Activated B cell treated with CpG ODN at 0.5 μM for 24 hours (primary cell): ENCODE results near the gene SAMM50. TPM values are rescaled to one million over a fixed set of nuclear protein-coding genes. Genes with fewer than 3 reads are reported as not detected.

Experiments
- ATAC-seq: fragments of 200-7000 bp; cut with Tn5 transposase; one replicate; pipeline ENCODE4 v1.10.0; 2021; ENCODE audit warnings: low read depth, mild to moderate bottlenecking, moderate library complexity
- CTCF ChIA-PET: fragments of 350-600 bp; sonication (Branson Sonifier 250); formaldehyde crosslinking; loops from one replicate; lab custom pipeline; 2021; ENCODE audit warnings: antibody characterized with exemption; lab: Charles Lee
- POLR2A ChIA-PET: fragments of 350-600 bp; sonication (Branson Sonifier 250); formaldehyde crosslinking; loops from one replicate; lab custom pipeline; 2021; ENCODE audit warnings: antibody characterized with exemption; lab: Charles Lee
- DNase-seq: peaks from one replicate; pipeline ENCODE4 v3.0.0; 2022
- H3K27ac Mint-ChIP-seq: one replicate; pipeline ENCODE4 v1.8.0; 2020; ENCODE audit warnings: mixed read lengths
- H3K27me3 Mint-ChIP-seq: one replicate; pipeline ENCODE4 v1.8.0; 2021; ENCODE audit warnings: mixed read lengths
- H3K36me3 Mint-ChIP-seq: one replicate; pipeline ENCODE4 v1.8.0; 2021; ENCODE audit warnings: low read depth, mixed read lengths
- H3K4me1 Mint-ChIP-seq: one replicate; pipeline ENCODE4 v1.8.0; 2021; ENCODE audit warnings: mixed read lengths
- H3K4me3 Mint-ChIP-seq: one replicate; pipeline ENCODE4 v1.8.0; 2020; ENCODE audit warnings: mild to moderate bottlenecking, mixed read lengths
- H3K9me3 Mint-ChIP-seq: one replicate; pipeline ENCODE4 v1.8.0; 2020; ENCODE audit warnings: mixed read lengths
- CTCF ChIP-seq: fragments of 200-600 bp; IDR thresholded peaks from one replicate; pipeline ENCODE4 v1.8.0; 2022; ENCODE audit warnings: antibody characterized with exemption, mild to moderate bottlenecking
- intact Hi-C: fragments of 100-400 bp; cut with micrococcal nuclease; formaldehyde crosslinking; loops from one replicate; pipeline ENCODE4 v1.15.1; 2024
- total RNA-seq: library from RNA; stranded (reverse); gene quantifications from 2 replicates; pipeline ENCODE4 v1.2.3, GENCODE V29; 2022

SAMM50 gene
- total RNA-seq, 1 donor from 2014 or later, result 51.2 TPM

DNA sequence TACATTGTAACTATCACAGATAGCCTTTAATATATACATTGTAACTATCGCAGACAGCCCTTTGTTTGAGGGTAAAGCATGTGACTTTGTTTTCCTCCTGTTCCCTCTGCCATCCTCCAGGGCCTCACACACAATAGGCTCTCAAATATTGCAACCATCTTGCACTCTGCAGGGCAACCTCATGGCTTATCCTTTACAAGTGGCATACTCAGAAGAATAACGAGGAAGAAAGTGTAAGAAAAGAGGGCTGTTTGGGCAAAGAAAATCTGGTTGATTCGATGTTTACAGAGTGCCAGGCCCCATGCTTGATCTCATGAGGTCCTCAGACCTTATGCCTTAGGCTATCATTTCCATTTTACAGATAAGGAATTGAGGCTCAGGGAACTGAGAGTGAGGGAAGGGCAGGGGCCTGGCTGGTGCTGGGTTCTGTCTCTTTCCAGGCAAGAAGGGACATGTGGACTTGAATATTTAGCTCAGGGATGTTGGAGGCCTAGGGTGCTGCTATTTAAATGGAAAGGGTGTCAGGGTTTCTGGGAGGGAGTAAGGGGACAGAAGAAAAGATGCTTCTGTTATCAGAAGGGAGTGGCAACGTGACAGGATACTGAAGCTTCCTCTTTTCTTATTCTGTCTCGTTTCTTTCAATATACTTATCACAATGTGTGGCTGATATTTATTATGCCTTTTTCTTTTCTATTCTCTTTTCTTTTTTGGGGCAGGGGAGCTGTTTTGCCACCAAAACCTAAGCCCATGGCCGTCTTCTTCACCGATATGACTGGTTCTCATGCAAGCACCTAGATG, 1.1 kb upstream of the SAMM50 start:
- intact Hi-C loops, result loop anchor here (2.0 kb wide), 1 partner anchor 43 kb away; no protein-coding TSS in a partner anchor
- Mint-ChIP-seq H3K36me3 (peaks cover 18% of the 10 kb centered on the region), H3K4me1 (peaks cover 32% of the 10 kb centered on the region), H3K4me3 (peak overlapping the region; percentile 96), H3K9me3 (no peaks in the 10 kb centered on the region), H3K27me3 (peaks cover 4% of the 10 kb centered on the region), H3K27ac (peak overlapping the region; percentile 94)
- TF ChIP-seq CTCF, result no peak
- ChIA-PET CTCF (interaction anchor here (1.4 to 2.0 kb wide), 3 partner anchors 9 to 132 kb away, joined by 5 to 18 read pairs (median 7); no protein-coding TSS in a partner anchor), POLR2A (interaction anchor here (0.7 to 2.0 kb wide), 9 partner anchors 8 to 767 kb away, joined by 3 to 12 read pairs (median 5); partner anchors contain the start of genes EFCAB6, PARVB, PARVG and PNPLA3)
- no peak for DNase-seq
- no peak for ATAC-seq

GRCh38 chr22:43955883-43956782, 891 bp downstream of the SAMM50 start:
- peaks cover 2% of the 10 kb centered on the region for H3K27me3 Mint-ChIP-seq
- ChIA-PET POLR2A (interaction anchor here (0.7 to 2.0 kb wide), 6 partner anchors 10 to 772 kb away, joined by 3 to 12 read pairs (median 4); partner anchors contain the start of genes EFCAB6 and PARVG), CTCF (interaction anchor here (1.9 to 2.0 kb wide), 2 partner anchors 11 to 37 kb away, joined by 5 to 18 read pairs; no protein-coding TSS in a partner anchor)
- no peaks in the 10 kb centered on the region for H3K9me3 Mint-ChIP-seq
- H3K4me3 Mint-ChIP-seq, result peak overlapping the region; percentile 96
- ATAC-seq (peak; percentile 30), DNase-seq (no peak)
- peak overlapping the region; percentile 94 for H3K27ac Mint-ChIP-seq
- H3K4me1 Mint-ChIP-seq, result peaks cover 33% of the 10 kb centered on the region
- intact Hi-C loops, result loop anchor here (1.0 to 5.0 kb wide), 6 partner anchors 33 to 542 kb away; partner anchors contain the start of genes EFCAB6, PARVG, PNPLA3 and RTL6
- peaks cover 23% of the 10 kb centered on the region for H3K36me3 Mint-ChIP-seq
- TF ChIP-seq CTCF, result no peak

- Mint-ChIP-seq H3K27ac (peak overlapping the region; percentile 94), H3K36me3 (peaks cover 23% of the 10 kb centered on the region), H3K9me3 (no peaks in the 10 kb centered on the region), H3K4me1 (peaks cover 33% of the 10 kb centered on the region), H3K4me3 (peak overlapping the region; percentile 96), H3K27me3 (no peaks in the 10 kb centered on the region)
- POLR2A ChIA-PET, result no interaction called here
- no peak for DNase-seq
- CTCF ChIA-PET, result no interaction called here
- no peak for ATAC-seq
- intact Hi-C loops, result loop anchor here (5.0 kb wide), 2 partner anchors 145 to 225 kb away; partner anchors contain the start of genes EFCAB6 and PARVG
- TF ChIP-seq CTCF, result no peak
Measured at GRCh38 chr22:43956805-43957463, 1.7 kb downstream of the SAMM50 start.

- no peaks in the 10 kb centered on the region for H3K9me3 Mint-ChIP-seq
- H3K4me1 Mint-ChIP-seq, result peaks cover 33% of the 10 kb centered on the region
- H3K27ac Mint-ChIP-seq, result no peak overlapping the region
- no peak overlapping the region for H3K4me3 Mint-ChIP-seq
- peaks cover 23% of the 10 kb centered on the region for H3K36me3 Mint-ChIP-seq
- no peak for DNase-seq
- POLR2A ChIA-PET, result no interaction called here
- CTCF ChIA-PET, result no interaction called here
- intact Hi-C loops, result loop anchor here (5.0 kb wide), 2 partner anchors 146 to 224 kb away; partner anchors contain the start of genes EFCAB6 and PARVG
- ATAC-seq, result no peak
- no peaks in the 10 kb centered on the region for H3K27me3 Mint-ChIP-seq
- TF ChIP-seq CTCF, result no peak
Measured at GRCh38 chr22:43957871-43958270, 2.6 kb downstream of the SAMM50 start.
